CD14-positive monocyte (primary cell): ENCODE data around the gene CACNA2D2. TPM values are rescaled to one million over a fixed set of nuclear protein-coding genes. Genes with fewer than 3 reads are reported as not detected.

Experiments used
- DNase-seq, 3 donors: peaks; one replicate each; pipeline ENCODE4 v3.0.0-alpha.2; 2011 to 2022
- H2AFZ ChIP-seq: 2 replicates; pipeline ENCODE4 v1.6.0; 2012; ENCODE audit warnings: mild to moderate bottlenecking, low read depth, low read length, inconsistent platforms; ENCODE audit not compliant: insufficient read depth, poor library complexity, severe bottlenecking
- H3K27ac ChIP-seq, 2 donors: 1 replicate in 1 of 2; 2 replicates in 1 of 2; pipeline ENCODE4 v1.5.1; 2012 to 2013; ENCODE audit warnings: low read length in 2 of 2, control low read depth in 1 of 2, inconsistent platforms in 1 of 2, low read depth in 1 of 2, mild to moderate bottlenecking in 1 of 2
- H3K27me3 ChIP-seq, 2 donors: one replicate each; pipeline versions ENCODE4 v1.6.0 to v1.6.1; 2011 to 2013; ENCODE audit warnings: low read length in 2 of 2; ENCODE audit not compliant: control insufficient read depth in 2 of 2, insufficient read depth in 2 of 2
- H3K36me3 ChIP-seq, 2 donors: replicated peaks in 1 of 2; 1 replicate in 1 of 2; 2 replicates in 1 of 2; pipeline versions ENCODE4 v1.5.1 to v1.6.1; 2012 to 2013; ENCODE audit warnings: low read length in 2 of 2, control low read depth in 1 of 2, inconsistent platforms in 1 of 2, mild to moderate bottlenecking in 1 of 2; ENCODE audit not compliant: insufficient read depth in 2 of 2, control insufficient read depth in 1 of 2
- H3K4me1 ChIP-seq, 2 donors: 1 replicate in 1 of 2; 2 replicates in 1 of 2; pipeline versions ENCODE4 v1.5.1 to v1.6.1; 2012 to 2013; ENCODE audit warnings: low read length in 2 of 2, control low read depth in 1 of 2, inconsistent platforms in 1 of 2, mild to moderate bottlenecking in 1 of 2, moderate library complexity in 1 of 2; ENCODE audit not compliant: insufficient read depth in 2 of 2, control insufficient read depth in 1 of 2
- H3K4me2 ChIP-seq: replicated peaks from 2 replicates; pipeline ENCODE3; 2012; ENCODE audit warnings: low read length, moderate library complexity, mild to moderate bottlenecking; ENCODE audit not compliant: poor library complexity, severe bottlenecking; ENCODE audit errors: extremely low read depth
- H3K4me3 ChIP-seq, 3 experiments: fragments of 200-600 bp in 1 of 3; sonication (generic) in 1 of 3; replicated peaks in 1 of 3; 1 replicate in 2 of 3; 2 replicates in 1 of 3; pipeline ENCODE4 v1.5.1; 2011 to 2013; ENCODE audit warnings: low read length in 3 of 3, mild to moderate bottlenecking in 3 of 3, control low read depth in 2 of 3, low read depth in 2 of 3, inconsistent platforms in 1 of 3, moderate library complexity in 1 of 3
- H3K79me2 ChIP-seq: 2 replicates; pipeline ENCODE4 v1.6.0; 2012; ENCODE audit warnings: mild to moderate bottlenecking, control low read depth, inconsistent platforms, low read length, moderate library complexity; ENCODE audit not compliant: insufficient read depth
- H3K9ac ChIP-seq: 2 replicates; pipeline ENCODE4 v1.6.0; 2017; ENCODE audit warnings: low read length, mild to moderate bottlenecking; ENCODE audit not compliant: insufficient read depth, poor library complexity, severe bottlenecking
- H3K9me3 ChIP-seq, 2 donors: replicated peaks in 1 of 2; 1 replicate in 1 of 2; 2 replicates in 1 of 2; pipeline versions ENCODE4 v1.5.1 to v1.6.1; 2012 to 2013; ENCODE audit warnings: low read length in 2 of 2, control low read depth in 1 of 2; ENCODE audit not compliant: control insufficient read depth in 1 of 2, insufficient read depth in 1 of 2
- H4K20me1 ChIP-seq: 2 replicates; pipeline ENCODE4 v1.6.0; 2012; ENCODE audit warnings: mild to moderate bottlenecking, low read length, control low read depth, moderate library complexity; ENCODE audit not compliant: insufficient read depth
- H3K27ac Mint-ChIP-seq, 7 donors: one replicate each; pipeline ENCODE4 v1.8.0; 2020; ENCODE audit warnings: mild to moderate bottlenecking in 7 of 7, mixed read lengths in 7 of 7, moderate library complexity in 6 of 7, inconsistent platforms in 2 of 7
- H3K27me3 Mint-ChIP-seq, 3 donors: one replicate each; pipeline ENCODE4 v1.8.0; 2021 to 2022; ENCODE audit warnings: low read depth in 3 of 3, mild to moderate bottlenecking in 3 of 3, mixed read lengths in 3 of 3, moderate library complexity in 3 of 3, inconsistent platforms in 1 of 3
- H3K36me3 Mint-ChIP-seq, 2 donors: one replicate each; pipeline ENCODE4 v1.8.0; 2020; ENCODE audit warnings: mixed read lengths in 2 of 2, inconsistent platforms in 1 of 2, mild to moderate bottlenecking in 1 of 2
- H3K4me1 Mint-ChIP-seq: one replicate; pipeline ENCODE4 v1.8.0; 2020; ENCODE audit warnings: mild to moderate bottlenecking, mixed read lengths
- H3K4me3 Mint-ChIP-seq, 2 donors: one replicate each; pipeline ENCODE4 v1.8.0; 2020; ENCODE audit warnings: mild to moderate bottlenecking in 2 of 2, mixed read lengths in 2 of 2, moderate library complexity in 1 of 2
- H3K9me3 Mint-ChIP-seq, 7 donors: one replicate each; pipeline ENCODE4 v1.8.0; 2020 to 2022; ENCODE audit warnings: mixed read lengths in 7 of 7, mild to moderate bottlenecking in 6 of 7, moderate library complexity in 6 of 7, inconsistent platforms in 2 of 7
- WGBS: methylation state at CpG from one replicate; pipeline ENCODE4 v1.1.5; 2013; ENCODE audit warnings: missing lambda C conversion rate; ENCODE audit not compliant: insufficient coverage; 5-methylcytosine and 5-hydroxymethylcytosine counted together
- intact Hi-C, 2 donors: fragments of 100-400 bp; cut with micrococcal nuclease; formaldehyde crosslinking; loops; one replicate each; pipeline versions ENCODE4 v1.15.0 to v1.15.1; 2023
- polyA plus RNA-seq, 3 donors: library from polyadenylated mRNA; depleted of rRNA in 1 of 3; unstranded in 2 of 3; stranded (reverse) in 1 of 3; fragments of 300-500 nt in 2 of 3; fragments of >200 nt in 1 of 3; fragmentation: Illumina TruSeq in 2 of 3; gene quantifications; 1 replicate in 2 of 3; 2 replicates in 1 of 3; pipeline ENCODE4 v1.2.3, GENCODE V29; 2012 to 2021
- TF ChIP-seq, protein P1 (sequence below): fragments of 200-600 bp; IDR thresholded peaks from one replicate; pipeline ENCODE4 v1.8.0; 2022; ENCODE audit warnings: antibody characterized with exemption, mild to moderate bottlenecking

Gene CACNA2D2
- polyA plus RNA-seq, 3 donors = 0.09 to 0.16 TPM; not detected in 1

GRCh38 chr3:50411229-50411628 lies 92.2 kb downstream of the CACNA2D2 start:
- H3K27me3 ChIP-seq = no peaks in the 10 kb centered on the region
- H3K9ac ChIP-seq = no peak overlapping the region
- Mint-ChIP-seq H3K36me3 (no peaks in the 10 kb centered on the region), H3K27me3 (peaks cover 0 to 4% (median 1%) of the 10 kb centered on the region in 3 donors), H3K9me3 (peaks cover 0 to 5% (median 0%) of the 10 kb centered on the region in 7 donors), H3K27ac (peak overlapping the region in 1 of 7 donors; percentile 10), H3K4me1 (peaks cover 7% of the 10 kb centered on the region), H3K4me3 (no peak overlapping the region)
- H3K4me3 ChIP-seq = no peak overlapping the region
- H3K36me3 ChIP-seq = no peaks in the 10 kb centered on the region
- H3K4me2 ChIP-seq = no peak overlapping the region
- H3K79me2 ChIP-seq = no peaks in the 10 kb centered on the region
- WGBS = no CpG with 5 or more reads among the region's 4 CpGs
- no peak overlapping the region for H2AFZ ChIP-seq
- intact Hi-C loops = no loop called here
- no peaks in the 10 kb centered on the region for H4K20me1 ChIP-seq
- TF ChIP-seq, protein P1, sequence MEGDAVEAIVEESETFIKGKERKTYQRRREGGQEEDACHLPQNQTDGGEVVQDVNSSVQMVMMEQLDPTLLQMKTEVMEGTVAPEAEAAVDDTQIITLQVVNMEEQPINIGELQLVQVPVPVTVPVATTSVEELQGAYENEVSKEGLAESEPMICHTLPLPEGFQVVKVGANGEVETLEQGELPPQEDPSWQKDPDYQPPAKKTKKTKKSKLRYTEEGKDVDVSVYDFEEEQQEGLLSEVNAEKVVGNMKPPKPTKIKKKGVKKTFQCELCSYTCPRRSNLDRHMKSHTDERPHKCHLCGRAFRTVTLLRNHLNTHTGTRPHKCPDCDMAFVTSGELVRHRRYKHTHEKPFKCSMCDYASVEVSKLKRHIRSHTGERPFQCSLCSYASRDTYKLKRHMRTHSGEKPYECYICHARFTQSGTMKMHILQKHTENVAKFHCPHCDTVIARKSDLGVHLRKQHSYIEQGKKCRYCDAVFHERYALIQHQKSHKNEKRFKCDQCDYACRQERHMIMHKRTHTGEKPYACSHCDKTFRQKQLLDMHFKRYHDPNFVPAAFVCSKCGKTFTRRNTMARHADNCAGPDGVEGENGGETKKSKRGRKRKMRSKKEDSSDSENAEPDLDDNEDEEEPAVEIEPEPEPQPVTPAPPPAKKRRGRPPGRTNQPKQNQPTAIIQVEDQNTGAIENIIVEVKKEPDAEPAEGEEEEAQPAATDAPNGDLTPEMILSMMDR = no peak
- H3K27ac ChIP-seq = no peak overlapping the region
- DNase-seq = no peak
- H3K4me1 ChIP-seq = no peaks in the 10 kb centered on the region
- H3K9me3 ChIP-seq = no peaks in the 10 kb centered on the region

DNA sequence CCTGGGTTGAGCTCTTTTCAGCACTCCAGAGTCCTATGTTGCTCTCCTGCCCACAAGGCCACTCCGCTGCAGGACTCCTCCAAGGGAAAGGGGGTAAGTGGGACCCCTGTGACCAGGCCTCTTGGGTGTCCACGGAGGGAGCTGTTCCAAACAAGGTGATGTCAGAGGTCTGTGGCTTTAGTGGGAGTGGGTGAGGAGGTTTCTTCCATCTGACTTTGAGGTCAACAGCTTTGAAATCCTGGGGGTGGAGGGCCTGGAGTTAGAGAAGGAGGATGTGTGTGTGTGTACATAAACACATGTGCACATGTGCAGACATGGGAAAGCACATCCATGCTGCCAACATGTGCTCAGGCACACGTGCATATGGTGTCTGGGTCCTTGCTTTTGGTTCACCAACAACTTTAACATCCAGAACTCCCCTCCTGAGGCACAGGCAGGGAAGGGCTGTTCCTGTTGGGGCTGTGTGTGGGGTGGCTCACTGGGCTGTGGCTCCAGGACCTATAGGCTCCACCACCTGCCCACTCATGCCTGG lies 92.8 kb downstream of the CACNA2D2 start:
- no peaks in the 10 kb centered on the region for H3K36me3 Mint-ChIP-seq
- no peak overlapping the region for H3K27ac Mint-ChIP-seq
- H3K27me3 Mint-ChIP-seq = peaks cover 0 to 2% (median 0%) of the 10 kb centered on the region in 3 donors
- 83% methylated on average over 2 of the region's 3 CpGs for WGBS
- no peak overlapping the region for H3K4me3 Mint-ChIP-seq
- peaks cover 2% of the 10 kb centered on the region for H3K4me1 Mint-ChIP-seq
- no peaks in the 10 kb centered on the region for H3K27me3 ChIP-seq
- H3K9me3 Mint-ChIP-seq = peaks cover 0 to 5% (median 0%) of the 10 kb centered on the region in 7 donors
- no peak overlapping the region for H3K9ac ChIP-seq
- no peak overlapping the region for H3K4me3 ChIP-seq
- H3K79me2 ChIP-seq = no peaks in the 10 kb centered on the region
- no peak overlapping the region for H2AFZ ChIP-seq
- DNase-seq = no peak
- no peaks in the 10 kb centered on the region for H3K36me3 ChIP-seq
- H3K27ac ChIP-seq = no peak overlapping the region
- H3K4me1 ChIP-seq = no peaks in the 10 kb centered on the region
- no peaks in the 10 kb centered on the region for H4K20me1 ChIP-seq
- intact Hi-C loops = no loop called here
- H3K9me3 ChIP-seq = no peaks in the 10 kb centered on the region
- no peak overlapping the region for H3K4me2 ChIP-seq
- TF ChIP-seq, protein P1 = no peak
